HL-60 (cell line): ENCODE data around the gene GPALPP1.

ENCODE experiments used
- POLR2AphosphoS5 ChIP-seq: IDR thresholded peaks from 2 replicates; pipeline ENCODE4 v1.6.1; 2012; ENCODE audit warnings: low read depth
- TF ChIP-seq, protein P1 (sequence below): IDR thresholded peaks from one replicate; pipeline ENCODE4 v1.5.1; 2011; ENCODE audit warnings: low read length, control low read depth, inconsistent platforms; ENCODE audit not compliant: insufficient read depth
- TF ChIP-seq, protein P2 (sequence below): IDR thresholded peaks from 2 replicates; pipeline ENCODE4 v1.6.1; 2012; ENCODE audit warnings: low read depth; ENCODE audit not compliant: insufficient replicate concordance

DNA sequence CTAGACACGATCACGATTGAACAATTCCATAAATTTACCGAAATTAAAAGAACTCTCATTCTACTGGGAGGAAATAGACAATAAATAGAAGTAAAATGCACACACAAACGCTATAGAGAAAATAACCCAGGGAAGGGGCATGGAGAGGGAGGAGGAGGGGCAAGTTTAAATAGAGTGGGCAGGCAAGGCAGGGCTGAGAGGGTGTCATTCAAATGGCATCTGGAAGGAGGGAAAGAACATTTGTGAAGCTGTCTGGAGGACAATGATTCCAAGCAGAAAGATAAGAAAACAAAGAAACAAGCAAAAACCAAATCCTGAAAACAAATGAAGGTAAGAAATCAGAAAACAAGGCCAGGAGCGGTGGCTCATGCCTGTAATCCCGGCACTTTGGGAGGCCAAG, 85.4 kb downstream of the GPALPP1 start:
- TF ChIP-seq, protein P1, sequence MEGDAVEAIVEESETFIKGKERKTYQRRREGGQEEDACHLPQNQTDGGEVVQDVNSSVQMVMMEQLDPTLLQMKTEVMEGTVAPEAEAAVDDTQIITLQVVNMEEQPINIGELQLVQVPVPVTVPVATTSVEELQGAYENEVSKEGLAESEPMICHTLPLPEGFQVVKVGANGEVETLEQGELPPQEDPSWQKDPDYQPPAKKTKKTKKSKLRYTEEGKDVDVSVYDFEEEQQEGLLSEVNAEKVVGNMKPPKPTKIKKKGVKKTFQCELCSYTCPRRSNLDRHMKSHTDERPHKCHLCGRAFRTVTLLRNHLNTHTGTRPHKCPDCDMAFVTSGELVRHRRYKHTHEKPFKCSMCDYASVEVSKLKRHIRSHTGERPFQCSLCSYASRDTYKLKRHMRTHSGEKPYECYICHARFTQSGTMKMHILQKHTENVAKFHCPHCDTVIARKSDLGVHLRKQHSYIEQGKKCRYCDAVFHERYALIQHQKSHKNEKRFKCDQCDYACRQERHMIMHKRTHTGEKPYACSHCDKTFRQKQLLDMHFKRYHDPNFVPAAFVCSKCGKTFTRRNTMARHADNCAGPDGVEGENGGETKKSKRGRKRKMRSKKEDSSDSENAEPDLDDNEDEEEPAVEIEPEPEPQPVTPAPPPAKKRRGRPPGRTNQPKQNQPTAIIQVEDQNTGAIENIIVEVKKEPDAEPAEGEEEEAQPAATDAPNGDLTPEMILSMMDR: no peak
- no peak for TF ChIP-seq POLR2AphosphoS5
- TF ChIP-seq, protein P2, sequence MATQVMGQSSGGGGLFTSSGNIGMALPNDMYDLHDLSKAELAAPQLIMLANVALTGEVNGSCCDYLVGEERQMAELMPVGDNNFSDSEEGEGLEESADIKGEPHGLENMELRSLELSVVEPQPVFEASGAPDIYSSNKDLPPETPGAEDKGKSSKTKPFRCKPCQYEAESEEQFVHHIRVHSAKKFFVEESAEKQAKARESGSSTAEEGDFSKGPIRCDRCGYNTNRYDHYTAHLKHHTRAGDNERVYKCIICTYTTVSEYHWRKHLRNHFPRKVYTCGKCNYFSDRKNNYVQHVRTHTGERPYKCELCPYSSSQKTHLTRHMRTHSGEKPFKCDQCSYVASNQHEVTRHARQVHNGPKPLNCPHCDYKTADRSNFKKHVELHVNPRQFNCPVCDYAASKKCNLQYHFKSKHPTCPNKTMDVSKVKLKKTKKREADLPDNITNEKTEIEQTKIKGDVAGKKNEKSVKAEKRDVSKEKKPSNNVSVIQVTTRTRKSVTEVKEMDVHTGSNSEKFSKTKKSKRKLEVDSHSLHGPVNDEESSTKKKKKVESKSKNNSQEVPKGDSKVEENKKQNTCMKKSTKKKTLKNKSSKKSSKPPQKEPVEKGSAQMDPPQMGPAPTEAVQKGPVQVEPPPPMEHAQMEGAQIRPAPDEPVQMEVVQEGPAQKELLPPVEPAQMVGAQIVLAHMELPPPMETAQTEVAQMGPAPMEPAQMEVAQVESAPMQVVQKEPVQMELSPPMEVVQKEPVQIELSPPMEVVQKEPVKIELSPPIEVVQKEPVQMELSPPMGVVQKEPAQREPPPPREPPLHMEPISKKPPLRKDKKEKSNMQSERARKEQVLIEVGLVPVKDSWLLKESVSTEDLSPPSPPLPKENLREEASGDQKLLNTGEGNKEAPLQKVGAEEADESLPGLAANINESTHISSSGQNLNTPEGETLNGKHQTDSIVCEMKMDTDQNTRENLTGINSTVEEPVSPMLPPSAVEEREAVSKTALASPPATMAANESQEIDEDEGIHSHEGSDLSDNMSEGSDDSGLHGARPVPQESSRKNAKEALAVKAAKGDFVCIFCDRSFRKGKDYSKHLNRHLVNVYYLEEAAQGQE: no peak
